ENCODE results near the gene MAD1L1.

DNA sequence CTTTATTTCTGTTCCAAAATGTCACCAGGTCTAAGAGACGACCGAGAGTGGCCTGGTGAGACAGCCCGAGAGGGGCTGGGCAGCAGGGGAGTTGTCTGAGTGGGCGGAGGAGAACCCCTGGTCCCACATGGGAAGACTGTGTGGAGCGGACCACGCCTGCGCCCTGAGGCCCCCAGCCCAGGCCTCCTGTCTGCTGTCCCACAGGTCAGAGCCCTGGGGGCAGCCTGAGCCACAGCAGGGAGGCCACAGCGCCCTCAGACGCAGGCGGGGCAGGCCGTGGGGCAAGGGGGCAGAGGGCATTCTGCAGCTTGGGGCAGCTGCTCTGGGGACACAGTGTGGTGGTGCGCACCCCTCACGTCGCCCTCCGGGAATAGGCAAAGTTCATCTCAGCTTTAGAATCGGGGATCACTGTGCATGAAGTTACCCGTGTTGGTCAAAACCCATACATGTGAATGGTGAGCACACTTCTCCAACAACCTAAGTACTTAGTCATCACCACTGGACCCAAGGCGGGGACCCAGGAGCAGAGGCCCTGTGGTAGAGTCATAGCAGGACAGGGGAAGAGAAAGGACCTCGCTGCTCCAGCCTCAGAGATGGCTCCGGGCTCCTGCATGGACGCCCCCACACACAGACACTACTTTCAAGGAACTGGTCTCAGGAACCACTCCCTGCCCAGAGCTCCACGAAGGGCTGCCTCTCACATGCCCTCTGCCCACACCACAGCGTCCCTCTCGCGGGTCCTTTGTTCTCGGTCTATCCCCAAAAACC, 348.0 kb downstream of the MAD1L1 start:
- TF ChIP-seq ZNF266 (tag by site-specific recombination; IDR thresholded peaks at IDR 0.05; ENCODE audit: low read depth) (no peak), ZNF274 (IDR thresholded peaks at IDR 0.05; ENCODE audit: low read length) (no peak), ZNF274 (tag by site-specific recombination; IDR thresholded peaks at IDR 0.05; ENCODE audit: borderline replicate concordance) (no peak), MEIS1 (CRISPR knock-in tag; IDR thresholded peaks at IDR 0.05; ENCODE audit: borderline replicate concordance) (no peak), ZBTB7A (tag by site-specific recombination; IDR thresholded peaks at IDR 0.05; ENCODE audit: low read depth) (no peak)
- TF ChIP-seq, protein P1, sequence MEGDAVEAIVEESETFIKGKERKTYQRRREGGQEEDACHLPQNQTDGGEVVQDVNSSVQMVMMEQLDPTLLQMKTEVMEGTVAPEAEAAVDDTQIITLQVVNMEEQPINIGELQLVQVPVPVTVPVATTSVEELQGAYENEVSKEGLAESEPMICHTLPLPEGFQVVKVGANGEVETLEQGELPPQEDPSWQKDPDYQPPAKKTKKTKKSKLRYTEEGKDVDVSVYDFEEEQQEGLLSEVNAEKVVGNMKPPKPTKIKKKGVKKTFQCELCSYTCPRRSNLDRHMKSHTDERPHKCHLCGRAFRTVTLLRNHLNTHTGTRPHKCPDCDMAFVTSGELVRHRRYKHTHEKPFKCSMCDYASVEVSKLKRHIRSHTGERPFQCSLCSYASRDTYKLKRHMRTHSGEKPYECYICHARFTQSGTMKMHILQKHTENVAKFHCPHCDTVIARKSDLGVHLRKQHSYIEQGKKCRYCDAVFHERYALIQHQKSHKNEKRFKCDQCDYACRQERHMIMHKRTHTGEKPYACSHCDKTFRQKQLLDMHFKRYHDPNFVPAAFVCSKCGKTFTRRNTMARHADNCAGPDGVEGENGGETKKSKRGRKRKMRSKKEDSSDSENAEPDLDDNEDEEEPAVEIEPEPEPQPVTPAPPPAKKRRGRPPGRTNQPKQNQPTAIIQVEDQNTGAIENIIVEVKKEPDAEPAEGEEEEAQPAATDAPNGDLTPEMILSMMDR (tag by site-specific recombination; IDR thresholded peaks at IDR 0.05): no peak
- TF ChIP-seq, protein P2, sequence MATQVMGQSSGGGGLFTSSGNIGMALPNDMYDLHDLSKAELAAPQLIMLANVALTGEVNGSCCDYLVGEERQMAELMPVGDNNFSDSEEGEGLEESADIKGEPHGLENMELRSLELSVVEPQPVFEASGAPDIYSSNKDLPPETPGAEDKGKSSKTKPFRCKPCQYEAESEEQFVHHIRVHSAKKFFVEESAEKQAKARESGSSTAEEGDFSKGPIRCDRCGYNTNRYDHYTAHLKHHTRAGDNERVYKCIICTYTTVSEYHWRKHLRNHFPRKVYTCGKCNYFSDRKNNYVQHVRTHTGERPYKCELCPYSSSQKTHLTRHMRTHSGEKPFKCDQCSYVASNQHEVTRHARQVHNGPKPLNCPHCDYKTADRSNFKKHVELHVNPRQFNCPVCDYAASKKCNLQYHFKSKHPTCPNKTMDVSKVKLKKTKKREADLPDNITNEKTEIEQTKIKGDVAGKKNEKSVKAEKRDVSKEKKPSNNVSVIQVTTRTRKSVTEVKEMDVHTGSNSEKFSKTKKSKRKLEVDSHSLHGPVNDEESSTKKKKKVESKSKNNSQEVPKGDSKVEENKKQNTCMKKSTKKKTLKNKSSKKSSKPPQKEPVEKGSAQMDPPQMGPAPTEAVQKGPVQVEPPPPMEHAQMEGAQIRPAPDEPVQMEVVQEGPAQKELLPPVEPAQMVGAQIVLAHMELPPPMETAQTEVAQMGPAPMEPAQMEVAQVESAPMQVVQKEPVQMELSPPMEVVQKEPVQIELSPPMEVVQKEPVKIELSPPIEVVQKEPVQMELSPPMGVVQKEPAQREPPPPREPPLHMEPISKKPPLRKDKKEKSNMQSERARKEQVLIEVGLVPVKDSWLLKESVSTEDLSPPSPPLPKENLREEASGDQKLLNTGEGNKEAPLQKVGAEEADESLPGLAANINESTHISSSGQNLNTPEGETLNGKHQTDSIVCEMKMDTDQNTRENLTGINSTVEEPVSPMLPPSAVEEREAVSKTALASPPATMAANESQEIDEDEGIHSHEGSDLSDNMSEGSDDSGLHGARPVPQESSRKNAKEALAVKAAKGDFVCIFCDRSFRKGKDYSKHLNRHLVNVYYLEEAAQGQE (tag by site-specific recombination; IDR thresholded peaks at IDR 0.05): no peak

All from HEK293 (cell line).